Liver (tissue), 9 donors: ENCODE results near the gene RAD51C. TPM values are rescaled to one million over a fixed set of nuclear protein-coding genes. Genes with fewer than 3 reads are reported as not detected.
A peak's percentile ranks its signal among the peaks of the same experiment; 100 is the strongest.
"Not testable (repeated sequence)": the region's sequence is repeated elsewhere in the genome, so short reads cannot be mapped to it uniquely, and the experiment has no call there.

ENCODE experiments used
- DNase-seq: peaks from one replicate; pipeline ENCODE4 v3.0.0-alpha.2; 2017; ENCODE audit warnings: low spot score
- H3K27ac ChIP-seq, 2 donors: one replicate each; pipeline ENCODE4 v1.7.0; 2013; ENCODE audit warnings: inconsistent platforms in 2 of 2, low read length in 2 of 2, control low read depth in 1 of 2, low read depth in 1 of 2, mild to moderate bottlenecking in 1 of 2
- H3K27me3 ChIP-seq, 4 donors: one replicate each; pipeline versions ENCODE4 v1.6.1 to v1.7.0; 2013; ENCODE audit warnings: low read length in 3 of 4, inconsistent platforms in 1 of 4, mild to moderate bottlenecking in 1 of 4, moderate library complexity in 1 of 4; ENCODE audit not compliant: control insufficient read depth in 4 of 4, insufficient read depth in 4 of 4
- H3K36me3 ChIP-seq, 4 donors: one replicate each; pipeline versions ENCODE4 v1.6.1 to v1.7.0; 2013; ENCODE audit warnings: low read length in 3 of 4, mild to moderate bottlenecking in 3 of 4, low read depth in 1 of 4, moderate library complexity in 1 of 4; ENCODE audit not compliant: control insufficient read depth in 4 of 4, insufficient read depth in 3 of 4
- H3K4me1 ChIP-seq, 4 donors: one replicate each; pipeline versions ENCODE4 v1.6.1 to v1.7.0; 2013; ENCODE audit warnings: low read length in 3 of 4, mild to moderate bottlenecking in 3 of 4, moderate library complexity in 1 of 4; ENCODE audit not compliant: control insufficient read depth in 4 of 4, insufficient read depth in 4 of 4
- H3K4me3 ChIP-seq, 3 donors: one replicate each; pipeline versions ENCODE4 v1.6.1 to v1.7.0; 2013; ENCODE audit warnings: low read length in 3 of 3, control low read depth in 1 of 3, low read depth in 1 of 3, mild to moderate bottlenecking in 1 of 3
- H3K9ac ChIP-seq, 2 donors: one replicate each; pipeline ENCODE4 v1.7.0; 2013; ENCODE audit warnings: low read length in 2 of 2, mild to moderate bottlenecking in 2 of 2, moderate library complexity in 2 of 2, control low read depth in 1 of 2, low read depth in 1 of 2
- H3K9me3 ChIP-seq, 4 donors: one replicate each; pipeline versions ENCODE4 v1.6.1 to v1.7.0; 2013; ENCODE audit warnings: low read length in 3 of 4; ENCODE audit not compliant: control insufficient read depth in 4 of 4
- FOXA1 ChIP-seq: IDR thresholded peaks from 2 replicates; pipeline ENCODE4 v1.6.1; 2016; ENCODE audit warnings: antibody characterized with exemption
- GABPA ChIP-seq, 2 donors: IDR thresholded peaks in 1 of 2; conservative IDR thresholded peaks in 1 of 2; 2 replicates each; pipeline ENCODE4 v1.6.1; 2016; ENCODE audit warnings: antibody characterized with exemption in 2 of 2, mild to moderate bottlenecking in 1 of 2, moderate library complexity in 1 of 2
- HNF4A ChIP-seq, 2 donors: conservative IDR thresholded peaks; 2 replicates each; pipeline ENCODE4 v1.6.1; 2016; ENCODE audit warnings: antibody characterized with exemption in 2 of 2, mild to moderate bottlenecking in 2 of 2
- JUND ChIP-seq, 2 donors: IDR thresholded peaks; 2 replicates each; pipeline ENCODE4 v1.6.1; 2016; ENCODE audit warnings: antibody characterized with exemption in 2 of 2
- NR2F2 ChIP-seq: IDR thresholded peaks from 2 replicates; pipeline ENCODE4 v1.6.1; 2016; ENCODE audit warnings: antibody characterized with exemption
- RAD21 ChIP-seq, 2 donors: IDR thresholded peaks; 2 replicates each; pipeline ENCODE4 v1.6.1; 2016; ENCODE audit warnings: antibody characterized with exemption in 2 of 2, mild to moderate bottlenecking in 2 of 2
- RXRA ChIP-seq, 2 donors: IDR thresholded peaks; 2 replicates each; pipeline ENCODE4 v1.6.1; 2017 to 2018; ENCODE audit warnings: antibody characterized with exemption in 2 of 2, mild to moderate bottlenecking in 1 of 2
- SP1 ChIP-seq: IDR thresholded peaks from 2 replicates; pipeline ENCODE4 v1.6.1; 2018; ENCODE audit warnings: antibody characterized with exemption, mild to moderate bottlenecking
- TAF1 ChIP-seq: conservative IDR thresholded peaks from 2 replicates; pipeline ENCODE4 v1.6.1; 2016; ENCODE audit warnings: antibody characterized with exemption, mild to moderate bottlenecking
- YY1 ChIP-seq: IDR thresholded peaks from 2 replicates; pipeline ENCODE4 v1.6.1; 2016; ENCODE audit warnings: antibody characterized with exemption, mild to moderate bottlenecking
- WGBS: extraction: QIAGEN DNeasy Blood & Tissue Kit; methylation state at CpG from one replicate; pipeline ENCODE4 v1.1.7; 2013; 5-methylcytosine and 5-hydroxymethylcytosine counted together
- polyA plus RNA-seq, 2 donors: library from polyadenylated mRNA; stranded (reverse) in 1 of 2; unstranded in 1 of 2; fragments of 200-250 nt in 1 of 2; fragments of >200 nt in 1 of 2; fragmentation: Nextera tagmentation in 1 of 2; extraction: Ambion mirVana in 1 of 2; gene quantifications; one replicate each; pipeline versions ENCODE4 v1.2.1 to v1.2.3, GENCODE V29; 2013 to 2015
- total RNA-seq, 2 donors: library from RNA; depleted of rRNA; stranded (reverse); fragments of >200 nt; gene quantifications; one replicate each; pipeline ENCODE4 v1.2.3, GENCODE V29; 2014
- TF ChIP-seq, protein P1 (sequence below): IDR thresholded peaks from 2 replicates; pipeline ENCODE4 v1.6.1; 2016; ENCODE audit warnings: antibody characterized with exemption
- TF ChIP-seq, protein P2 (sequence below): IDR thresholded peaks from 2 replicates; pipeline ENCODE4 v1.6.1; 2016; ENCODE audit warnings: antibody characterized with exemption, mild to moderate bottlenecking
- TF ChIP-seq, protein P3 (sequence below): IDR thresholded peaks from 2 replicates; pipeline ENCODE4 v1.6.1; 2016; ENCODE audit warnings: antibody characterized with exemption
- TF ChIP-seq, protein P4 (sequence below): IDR thresholded peaks from 2 replicates; pipeline ENCODE4 v1.6.1; 2016; ENCODE audit warnings: antibody characterized with exemption
- donor health status: healthy.
- donor health status: healthy.
- donor health status: healthy.
- donor health status: healthy.
- donor health status: healthy.

RAD51C gene
- total and polyA plus RNA-seq, 4 donors: 6.9 to 22.2 (median 12.5) TPM

DNA sequence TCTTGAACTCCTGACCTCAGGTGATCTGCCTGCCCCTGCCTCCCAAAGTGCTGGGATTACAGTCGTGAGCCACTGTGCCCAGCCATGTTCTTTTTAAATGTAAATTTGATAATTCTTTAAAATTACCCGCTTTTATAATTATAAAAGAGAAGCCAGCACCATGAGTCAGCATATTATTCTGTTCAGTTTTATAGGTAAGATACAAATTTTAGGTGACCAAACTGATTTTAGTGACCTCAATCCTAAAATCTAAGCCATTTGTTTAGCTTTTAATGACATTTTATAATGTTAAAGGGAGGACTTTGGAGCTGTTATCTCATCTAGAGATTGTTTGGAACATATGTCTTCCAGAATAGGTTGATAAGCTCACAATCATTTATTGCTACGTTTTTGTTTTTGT lies 42.4 kb downstream of the RAD51C start (continued):
- TF ChIP-seq, protein P1, sequence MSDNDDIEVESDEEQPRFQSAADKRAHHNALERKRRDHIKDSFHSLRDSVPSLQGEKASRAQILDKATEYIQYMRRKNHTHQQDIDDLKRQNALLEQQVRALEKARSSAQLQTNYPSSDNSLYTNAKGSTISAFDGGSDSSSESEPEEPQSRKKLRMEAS: no peak
- TF ChIP-seq FOXA1: no peak

DNA sequence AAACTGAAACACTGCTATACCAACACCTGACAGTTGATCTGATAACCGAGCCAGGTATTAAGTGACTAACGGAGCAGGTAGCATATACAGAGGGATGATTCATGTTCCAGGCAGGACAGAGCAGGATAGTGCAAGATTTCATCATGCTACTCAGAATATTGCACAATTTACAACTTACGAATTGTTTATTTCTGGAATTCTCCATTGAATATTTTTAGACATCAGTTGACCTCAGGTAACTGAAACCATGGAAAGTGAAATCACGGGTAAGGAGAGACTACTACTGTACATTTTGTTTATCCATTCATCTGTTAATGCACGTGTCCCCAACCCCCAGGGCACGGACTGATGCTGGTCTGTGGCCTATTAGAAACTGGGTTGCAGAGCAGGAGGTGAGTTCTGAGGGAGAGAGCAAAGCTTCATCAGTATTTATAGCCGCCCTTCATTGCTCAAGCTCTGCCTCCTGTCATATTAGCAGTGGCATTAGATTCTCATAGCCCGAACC lies 48.8 kb downstream of the RAD51C start:
- Histone ChIP-seq H3K9me3 (no peaks in the 10 kb centered on the region), H3K36me3 (no peaks in the 10 kb centered on the region), H3K9ac (no peak overlapping the region), H3K4me1 (no peaks in the 10 kb centered on the region), H3K4me3 (no peak overlapping the region), H3K27me3 (no peaks in the 10 kb centered on the region), H3K27ac (no peak overlapping the region)
- TF ChIP-seq TAF1 (no peak), RAD21 (IDR thresholded peaks at IDR 0.05) (peak; percentile 35 to 42), JUND (IDR thresholded peaks at IDR 0.05) (peak; percentile 91 to 94), NR2F2 (no peak), HNF4A (conservative IDR thresholded peaks at IDR 0.05) (peak; percentile 48 to 67), YY1 (peak; percentile 51), SP1 (peak; percentile 36), RXRA (IDR thresholded peaks at IDR 0.05) (peak; percentile 67 to 77)
- TF ChIP-seq, protein P2, sequence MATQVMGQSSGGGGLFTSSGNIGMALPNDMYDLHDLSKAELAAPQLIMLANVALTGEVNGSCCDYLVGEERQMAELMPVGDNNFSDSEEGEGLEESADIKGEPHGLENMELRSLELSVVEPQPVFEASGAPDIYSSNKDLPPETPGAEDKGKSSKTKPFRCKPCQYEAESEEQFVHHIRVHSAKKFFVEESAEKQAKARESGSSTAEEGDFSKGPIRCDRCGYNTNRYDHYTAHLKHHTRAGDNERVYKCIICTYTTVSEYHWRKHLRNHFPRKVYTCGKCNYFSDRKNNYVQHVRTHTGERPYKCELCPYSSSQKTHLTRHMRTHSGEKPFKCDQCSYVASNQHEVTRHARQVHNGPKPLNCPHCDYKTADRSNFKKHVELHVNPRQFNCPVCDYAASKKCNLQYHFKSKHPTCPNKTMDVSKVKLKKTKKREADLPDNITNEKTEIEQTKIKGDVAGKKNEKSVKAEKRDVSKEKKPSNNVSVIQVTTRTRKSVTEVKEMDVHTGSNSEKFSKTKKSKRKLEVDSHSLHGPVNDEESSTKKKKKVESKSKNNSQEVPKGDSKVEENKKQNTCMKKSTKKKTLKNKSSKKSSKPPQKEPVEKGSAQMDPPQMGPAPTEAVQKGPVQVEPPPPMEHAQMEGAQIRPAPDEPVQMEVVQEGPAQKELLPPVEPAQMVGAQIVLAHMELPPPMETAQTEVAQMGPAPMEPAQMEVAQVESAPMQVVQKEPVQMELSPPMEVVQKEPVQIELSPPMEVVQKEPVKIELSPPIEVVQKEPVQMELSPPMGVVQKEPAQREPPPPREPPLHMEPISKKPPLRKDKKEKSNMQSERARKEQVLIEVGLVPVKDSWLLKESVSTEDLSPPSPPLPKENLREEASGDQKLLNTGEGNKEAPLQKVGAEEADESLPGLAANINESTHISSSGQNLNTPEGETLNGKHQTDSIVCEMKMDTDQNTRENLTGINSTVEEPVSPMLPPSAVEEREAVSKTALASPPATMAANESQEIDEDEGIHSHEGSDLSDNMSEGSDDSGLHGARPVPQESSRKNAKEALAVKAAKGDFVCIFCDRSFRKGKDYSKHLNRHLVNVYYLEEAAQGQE: peak; percentile 42
- TF ChIP-seq, protein P3, sequence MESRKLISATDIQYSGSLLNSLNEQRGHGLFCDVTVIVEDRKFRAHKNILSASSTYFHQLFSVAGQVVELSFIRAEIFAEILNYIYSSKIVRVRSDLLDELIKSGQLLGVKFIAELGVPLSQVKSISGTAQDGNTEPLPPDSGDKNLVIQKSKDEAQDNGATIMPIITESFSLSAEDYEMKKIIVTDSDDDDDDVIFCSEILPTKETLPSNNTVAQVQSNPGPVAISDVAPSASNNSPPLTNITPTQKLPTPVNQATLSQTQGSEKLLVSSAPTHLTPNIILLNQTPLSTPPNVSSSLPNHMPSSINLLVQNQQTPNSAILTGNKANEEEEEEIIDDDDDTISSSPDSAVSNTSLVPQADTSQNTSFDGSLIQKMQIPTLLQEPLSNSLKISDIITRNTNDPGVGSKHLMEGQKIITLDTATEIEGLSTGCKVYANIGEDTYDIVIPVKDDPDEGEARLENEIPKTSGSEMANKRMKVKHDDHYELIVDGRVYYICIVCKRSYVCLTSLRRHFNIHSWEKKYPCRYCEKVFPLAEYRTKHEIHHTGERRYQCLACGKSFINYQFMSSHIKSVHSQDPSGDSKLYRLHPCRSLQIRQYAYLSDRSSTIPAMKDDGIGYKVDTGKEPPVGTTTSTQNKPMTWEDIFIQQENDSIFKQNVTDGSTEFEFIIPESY: peak; percentile 28
- TF ChIP-seq, protein P4, sequence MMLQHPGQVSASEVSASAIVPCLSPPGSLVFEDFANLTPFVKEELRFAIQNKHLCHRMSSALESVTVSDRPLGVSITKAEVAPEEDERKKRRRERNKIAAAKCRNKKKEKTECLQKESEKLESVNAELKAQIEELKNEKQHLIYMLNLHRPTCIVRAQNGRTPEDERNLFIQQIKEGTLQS: peak; percentile 91
- WGBS: 61% methylated on average over 8 of the region's 8 CpGs
- DNase-seq: no peak

DNA sequence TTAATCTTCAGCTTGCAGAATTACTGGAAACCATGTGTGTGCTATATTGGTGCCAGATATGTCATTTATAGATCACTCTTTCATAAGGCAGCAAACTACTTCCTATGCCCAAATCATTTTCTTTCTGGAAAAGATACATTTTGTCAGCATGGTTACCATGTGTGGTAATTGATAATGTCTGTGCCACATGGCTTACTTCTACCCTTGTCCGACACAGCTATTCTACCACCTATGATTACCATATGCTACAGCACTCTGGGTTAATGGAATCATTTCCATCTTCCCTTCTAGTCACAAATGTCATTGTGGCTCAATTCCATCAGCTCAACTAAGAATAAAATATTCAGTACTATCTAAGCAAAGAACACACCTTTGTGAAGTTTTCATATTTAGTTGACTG lies 55.3 kb downstream of the RAD51C start:
- no peaks in the 10 kb centered on the region for H3K9me3 ChIP-seq
- TF ChIP-seq GABPA (IDR thresholded peaks at IDR 0.05 in 1 of 2, conservative IDR thresholded peaks at IDR 0.05 in 1 of 2): no peak
- TF ChIP-seq, protein P4: no peak
- TF ChIP-seq, protein P2: no peak
- TF ChIP-seq JUND (IDR thresholded peaks at IDR 0.05): no peak
- no peak for TF ChIP-seq FOXA1
- no peaks in the 10 kb centered on the region for H3K27me3 ChIP-seq
- no peak for DNase-seq
- H3K36me3 ChIP-seq: no peaks in the 10 kb centered on the region
- no peaks in the 10 kb centered on the region for H3K4me1 ChIP-seq
- H3K4me3 ChIP-seq: no peak overlapping the region
- H3K9ac ChIP-seq: no peak overlapping the region
- 96% methylated on average over 1 of the region's 1 CpG for WGBS
- H3K27ac ChIP-seq: no peak overlapping the region

DNA sequence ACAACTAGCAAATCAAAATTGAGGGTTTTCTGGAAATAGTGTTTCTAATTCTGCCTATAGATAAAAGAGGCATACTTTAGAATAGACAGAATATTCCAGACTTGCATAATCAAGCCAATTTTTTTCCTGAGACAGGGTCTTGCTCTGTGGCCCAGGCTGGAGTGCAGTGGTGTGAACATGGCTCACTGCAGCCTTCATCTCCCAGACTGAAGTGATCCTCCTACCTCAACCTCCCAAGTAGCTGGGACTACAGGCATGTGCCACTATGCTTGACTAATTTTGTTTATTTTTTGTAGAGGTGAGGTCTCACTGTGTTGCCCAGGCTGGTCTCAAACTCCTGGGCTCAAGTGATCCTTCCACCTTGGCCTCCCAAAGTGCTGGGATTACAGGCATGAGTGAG lies 57.2 kb downstream of the RAD51C start:
- H3K4me1 ChIP-seq, H3K9me3 ChIP-seq, H3K36me3 ChIP-seq, H3K27me3 ChIP-seq, H3K9ac ChIP-seq, DNase-seq, H3K4me3 ChIP-seq, H3K27ac ChIP-seq: not testable (repeated sequence)
